NB4 (cell line): Measurements from ENCODE around the gene CCSER1.
"Not testable (repeated sequence)": the region's sequence is repeated elsewhere in the genome, so short reads cannot be mapped to it uniquely, and the experiment has no call there.

Source experiments
- DNase-seq: peaks from one replicate; pipeline ENCODE4 v3.0.0; 2010; ENCODE audit warnings: low read depth
- H3K4me3 ChIP-seq: one replicate; pipeline ENCODE4 v1.5.1; 2011; ENCODE audit warnings: mild to moderate bottlenecking, low read depth, low read length, moderate library complexity
- CTCF ChIP-seq: IDR thresholded peaks from one replicate; pipeline ENCODE4 v1.5.1; 2012; ENCODE audit warnings: low read depth, low read length
- MYC ChIP-seq: IDR thresholded peaks from 2 replicates; pipeline ENCODE4 v1.6.1; 2011; ENCODE audit warnings: low read depth, low read length
- POLR2A ChIP-seq: IDR thresholded peaks from 2 replicates; pipeline ENCODE4 v1.6.1; 2011; ENCODE audit warnings: mild to moderate bottlenecking; ENCODE audit not compliant: insufficient read length; ENCODE audit errors: extremely low read depth
- TF ChIP-seq, protein P1 (sequence below): IDR thresholded peaks from 2 replicates; pipeline ENCODE4 v1.6.1; 2011; ENCODE audit warnings: low read depth, low read length

CCSER1 gene

GRCh38 chr4:91256751-91257150 is 1129.6 kb downstream of the CCSER1 start:
- no peak for DNase-seq
- TF ChIP-seq, protein P1, sequence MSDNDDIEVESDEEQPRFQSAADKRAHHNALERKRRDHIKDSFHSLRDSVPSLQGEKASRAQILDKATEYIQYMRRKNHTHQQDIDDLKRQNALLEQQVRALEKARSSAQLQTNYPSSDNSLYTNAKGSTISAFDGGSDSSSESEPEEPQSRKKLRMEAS: no peak
- TF ChIP-seq CTCF: no peak
- no peak for TF ChIP-seq POLR2A
- TF ChIP-seq MYC: no peak
- no peak overlapping the region for H3K4me3 ChIP-seq

- TF ChIP-seq POLR2A (no peak), MYC (no peak)
- DNase-seq: no peak
- no peak overlapping the region for H3K4me3 ChIP-seq
Observed at GRCh38 chr4:91257721-91258120, 1130.5 kb downstream of the CCSER1 start.

DNA sequence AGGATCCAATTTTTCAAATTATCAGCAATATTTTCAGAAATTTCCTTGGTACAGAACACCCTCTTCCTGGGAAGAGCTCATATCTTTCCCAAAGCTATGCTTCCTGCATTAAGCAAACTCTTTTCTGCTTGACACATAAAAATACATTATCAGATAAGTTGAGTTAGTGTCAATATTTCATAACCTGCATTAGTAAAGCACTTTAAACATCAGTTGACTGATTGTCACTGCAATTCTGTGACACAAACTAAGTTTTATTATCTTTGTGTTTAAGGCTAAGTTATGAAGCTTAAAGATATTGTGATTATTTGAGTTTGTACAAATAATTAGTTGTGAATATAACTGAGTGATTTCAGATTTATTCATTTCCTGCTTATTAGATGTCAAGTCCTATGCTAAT is 1131.1 kb downstream of the CCSER1 start:
- TF ChIP-seq, protein P1: no peak
- TF ChIP-seq POLR2A: no peak
- no peak for TF ChIP-seq CTCF
- TF ChIP-seq MYC: no peak

GRCh38 chr4:91267543-91267942 is 1140.3 kb downstream of the CCSER1 start:
- no peak for DNase-seq
- H3K4me3 ChIP-seq: no peak overlapping the region
- TF ChIP-seq, protein P1: no peak
- TF ChIP-seq CTCF (no peak), MYC (no peak), POLR2A (no peak)

More for the DNA sequence above, 1131.1 kb downstream of the CCSER1 start:
- no peak for DNase-seq
- no peak overlapping the region for H3K4me3 ChIP-seq

GRCh38 chr4:91268481-91268880 is 1141.3 kb downstream of the CCSER1 start:
- H3K4me3 ChIP-seq, DNase-seq: not testable (repeated sequence)

GRCh38 chr4:91268913-91269312 is 1141.7 kb downstream of the CCSER1 start:
- no peak overlapping the region for H3K4me3 ChIP-seq
- no peak for TF ChIP-seq CTCF
- no peak for TF ChIP-seq MYC
- TF ChIP-seq, protein P1: no peak
- no peak for TF ChIP-seq POLR2A
- no peak for DNase-seq

- no peak for DNase-seq
- no peak overlapping the region for H3K4me3 ChIP-seq
- TF ChIP-seq, protein P1: no peak
- TF ChIP-seq POLR2A (no peak), MYC (no peak), CTCF (no peak)
Observed at GRCh38 chr4:91279899-91280298, 1152.7 kb downstream of the CCSER1 start.
